Spleen (tissue), 11 donors: ENCODE data around the gene MATN1. TPM values are rescaled to one million over a fixed set of nuclear protein-coding genes. Genes with fewer than 3 reads are reported as not detected.

Experiments used
- DNase-seq: peaks from one replicate; pipeline ENCODE4 v3.0.0-alpha.2; 2020
- H3K27ac ChIP-seq, 8 donors: fragments of 200-600 bp; sonication (generic) in 7 of 8; 1 replicate in 4 of 8; 2 replicates in 4 of 8; pipeline versions ENCODE4 v1.5.0 to v1.8.0; 2016 to 2021; ENCODE audit warnings: inconsistent platforms in 4 of 8, mild to moderate bottlenecking in 4 of 8, moderate library complexity in 1 of 8
- H3K27me3 ChIP-seq, 7 donors: fragments of 200-600 bp; sonication (generic) in 6 of 7; replicated peaks in 1 of 7; 1 replicate in 4 of 7; 2 replicates in 3 of 7; pipeline versions ENCODE4 v1.5.0 to v1.8.0; 2016 to 2021; ENCODE audit warnings: inconsistent platforms in 3 of 7, mild to moderate bottlenecking in 1 of 7
- H3K36me3 ChIP-seq, 6 donors: fragments of 200-600 bp; sonication (generic) in 5 of 6; 1 replicate in 4 of 6; 2 replicates in 2 of 6; pipeline versions ENCODE4 v1.5.0 to v1.8.0; 2016 to 2021; ENCODE audit warnings: inconsistent platforms in 2 of 6
- H3K4me1 ChIP-seq, 6 donors: fragments of 200-600 bp; sonication (generic) in 5 of 6; 1 replicate in 3 of 6; 2 replicates in 3 of 6; pipeline versions ENCODE4 v1.5.0 to v1.8.0; 2016 to 2021; ENCODE audit warnings: inconsistent platforms in 3 of 6
- H3K4me3 ChIP-seq, 8 donors: fragments of 200-600 bp; sonication (generic) in 7 of 8; 1 replicate in 4 of 8; 2 replicates in 4 of 8; pipeline versions ENCODE4 v1.5.0 to v1.8.0; 2016 to 2021; ENCODE audit warnings: inconsistent platforms in 4 of 8, mild to moderate bottlenecking in 4 of 8, moderate library complexity in 2 of 8
- H3K9me3 ChIP-seq, 8 donors: fragments of 200-600 bp; sonication (generic) in 7 of 8; 1 replicate in 4 of 8; 2 replicates in 4 of 8; pipeline versions ENCODE4 v1.5.0 to v1.8.0; 2016 to 2021; ENCODE audit warnings: inconsistent platforms in 4 of 8
- POLR2A ChIP-seq, 3 donors: fragments of 450-650 bp; IDR thresholded peaks; one replicate each; pipeline ENCODE4 v1.5.1; 2017; ENCODE audit warnings: antibody characterized with exemption in 3 of 3, mild to moderate bottlenecking in 1 of 3
- POLR2AphosphoS5 ChIP-seq, 3 donors: sonication (generic); formaldehyde crosslinking; IDR thresholded peaks; one replicate each; pipeline ENCODE4 v1.5.1; 2017; ENCODE audit warnings: antibody characterized with exemption in 3 of 3
- WGBS, 5 donors: extraction: QIAGEN DNeasy Blood & Tissue Kit in 3 of 5; methylation state at CpG; one replicate each; pipeline versions ENCODE4 v1.1.5 to v1.1.7; 2013 to 2018; 5-methylcytosine and 5-hydroxymethylcytosine counted together
- intact Hi-C: fragments of 100-400 bp; cut with DNase I; formaldehyde crosslinking; loops from one replicate; pipeline ENCODE4 v1.15.0; 2023; ENCODE audit warnings: low total_unique reads
- polyA plus RNA-seq, 3 donors: library from polyadenylated mRNA; stranded (reverse); fragments of 200-250 nt; gene quantifications; one replicate each; pipeline ENCODE4 v1.2.1, GENCODE V29; 2013
- total RNA-seq, 7 donors: library from RNA; depleted of rRNA in 3 of 7; stranded (reverse); fragments of >200 nt in 3 of 7; fragmentation: NEBNext Ultra II Directional in 4 of 7; extraction: Animal tissue kit (Norgen Biotek cat#: 25700) in 4 of 7; gene quantifications; one replicate each; pipeline versions ENCODE4 v1.1.0 to v1.2.1, GENCODE V29; 2016 to 2021
- TF ChIP-seq, protein P1 (sequence below), 11 experiments: fragments of 200-600 bp in 7 of 11; fragments of 450-650 bp in 4 of 11; sonication (generic) in 4 of 11; IDR thresholded peaks in 8 of 11; conservative IDR thresholded peaks in 3 of 11; 1 replicate in 7 of 11; 2 replicates in 4 of 11; pipeline versions ENCODE4 v1.4.0 to v1.8.0; 2016 to 2021; ENCODE audit warnings: antibody characterized with exemption in 11 of 11, inconsistent platforms in 4 of 11, mild to moderate bottlenecking in 1 of 11
- donor health status: healthy with polysubstance abuse.
- donor health status: DM: no; HTN: no; CAD: no; lungs with moderate emphysema.
- donor health status: DM: no; HTN: no; CAD: no.
- donor health status: Bipolar disorder and iron deficiency.
- donor health status: healthy.
- donor health status: DM: no; HTN: no; CAD: no.
- donor health status: DM: yes; HTN: yes; CAD: no.

The MATN1 gene
- total and polyA plus RNA-seq, 10 donors, result 0.04 to 1.1 (median 0.54) TPM; not detected in 1

DNA sequence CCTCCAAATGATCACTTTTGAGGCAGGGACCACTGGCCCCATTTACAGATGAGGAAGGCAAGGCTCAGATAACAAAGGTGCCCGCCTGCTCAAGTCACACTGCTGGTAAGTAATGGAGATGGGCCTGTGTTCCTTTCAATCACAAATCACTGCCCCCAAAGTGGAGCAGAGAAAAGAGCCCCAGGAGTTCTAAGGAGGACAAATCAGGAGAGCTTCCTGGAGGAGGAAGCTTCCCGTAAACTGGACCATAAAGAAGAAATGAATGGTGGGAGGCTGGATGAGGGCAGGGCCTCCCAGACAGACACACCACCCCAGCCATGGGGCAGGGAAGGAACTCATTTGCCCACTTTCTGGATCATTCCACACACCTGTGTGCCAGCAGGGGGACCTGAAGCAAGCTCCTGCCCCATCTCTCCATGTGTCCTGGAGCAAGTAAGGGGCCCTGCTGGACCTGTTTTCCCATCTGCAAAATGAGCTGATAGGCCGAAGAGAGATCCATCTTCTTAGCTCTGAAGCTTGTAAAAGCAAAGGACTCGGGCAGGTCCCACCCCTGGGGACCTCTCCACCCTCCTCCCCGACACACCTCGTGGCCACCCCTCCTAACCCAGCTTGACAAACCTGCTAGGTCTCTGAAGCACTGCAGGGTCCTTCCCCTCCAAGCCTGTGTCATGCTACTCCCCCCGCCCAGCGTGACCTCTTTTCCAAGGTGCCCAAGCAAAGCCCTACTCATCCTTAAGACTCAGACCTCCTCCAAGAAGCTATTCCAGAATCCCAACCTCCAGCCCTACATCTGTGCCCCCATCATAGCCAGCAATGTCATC lies 28.7 kb upstream of the MATN1 start:
- Histone ChIP-seq H3K27ac (peak overlapping the region; percentile 88 to 99 (median 96)), H3K4me1 (peaks cover 72 to 100% (median 97%) of the 10 kb centered on the region in 6 donors), H3K36me3 (peaks cover 0 to 77% (median 6%) of the 10 kb centered on the region in 6 donors), H3K27me3 (no peaks in the 10 kb centered on the region), H3K9me3 (no peaks in the 10 kb centered on the region), H3K4me3 (peak overlapping the region in 5 of 8 donors; percentile 6 to 80 (median 13))
- WGBS, 5 donors, result 64 to 85% (median 74%) methylated on average over 7 to 8 of the region's 8 CpGs
- DNase-seq, result peak; percentile 79
- intact Hi-C loops, result no loop called here
- TF ChIP-seq POLR2A (IDR thresholded peaks at IDR 0.05), result no peak
- TF ChIP-seq, protein P1, sequence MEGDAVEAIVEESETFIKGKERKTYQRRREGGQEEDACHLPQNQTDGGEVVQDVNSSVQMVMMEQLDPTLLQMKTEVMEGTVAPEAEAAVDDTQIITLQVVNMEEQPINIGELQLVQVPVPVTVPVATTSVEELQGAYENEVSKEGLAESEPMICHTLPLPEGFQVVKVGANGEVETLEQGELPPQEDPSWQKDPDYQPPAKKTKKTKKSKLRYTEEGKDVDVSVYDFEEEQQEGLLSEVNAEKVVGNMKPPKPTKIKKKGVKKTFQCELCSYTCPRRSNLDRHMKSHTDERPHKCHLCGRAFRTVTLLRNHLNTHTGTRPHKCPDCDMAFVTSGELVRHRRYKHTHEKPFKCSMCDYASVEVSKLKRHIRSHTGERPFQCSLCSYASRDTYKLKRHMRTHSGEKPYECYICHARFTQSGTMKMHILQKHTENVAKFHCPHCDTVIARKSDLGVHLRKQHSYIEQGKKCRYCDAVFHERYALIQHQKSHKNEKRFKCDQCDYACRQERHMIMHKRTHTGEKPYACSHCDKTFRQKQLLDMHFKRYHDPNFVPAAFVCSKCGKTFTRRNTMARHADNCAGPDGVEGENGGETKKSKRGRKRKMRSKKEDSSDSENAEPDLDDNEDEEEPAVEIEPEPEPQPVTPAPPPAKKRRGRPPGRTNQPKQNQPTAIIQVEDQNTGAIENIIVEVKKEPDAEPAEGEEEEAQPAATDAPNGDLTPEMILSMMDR (IDR thresholded peaks at IDR 0.05 in 8 of 11, conservative IDR thresholded peaks at IDR 0.05 in 3 of 11), result no peak
- peak; percentile 25 to 84 (median 60) for TF ChIP-seq POLR2AphosphoS5 (IDR thresholded peaks at IDR 0.05)

DNA sequence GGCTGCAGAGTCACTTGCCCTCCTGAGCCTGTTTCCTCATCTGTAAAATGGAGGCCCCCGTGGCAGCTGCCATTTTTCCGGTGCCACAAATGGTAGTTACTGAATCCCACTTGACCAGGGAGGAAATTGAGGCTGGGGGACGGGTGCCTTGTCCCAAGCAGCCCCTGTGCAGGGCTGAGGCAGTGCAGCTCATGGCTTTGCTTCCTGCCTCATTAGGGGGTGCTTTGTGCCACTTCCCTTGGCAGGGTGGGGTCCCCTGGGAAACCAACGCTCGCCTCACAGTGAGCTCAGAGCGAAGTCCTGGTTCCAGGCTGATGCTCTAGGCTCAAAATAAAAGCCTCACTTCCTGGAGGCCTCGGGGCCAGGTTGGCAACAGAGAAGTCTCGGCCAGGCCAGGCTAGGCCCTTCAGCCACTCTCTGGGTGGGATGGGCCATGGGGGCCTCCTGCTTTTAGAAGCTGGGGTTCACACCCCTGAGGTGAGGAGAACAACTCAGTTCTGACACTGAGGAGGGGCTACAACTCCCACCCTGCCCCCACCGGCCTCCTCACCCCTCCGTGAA lies 27.4 kb upstream of the MATN1 start:
- TF ChIP-seq POLR2A (IDR thresholded peaks at IDR 0.05), result peak; percentile 42 to 71 (median 53)
- peak; percentile 87 to 98 (median 92) for TF ChIP-seq POLR2AphosphoS5 (IDR thresholded peaks at IDR 0.05)
- TF ChIP-seq, protein P1 (IDR thresholded peaks at IDR 0.05 in 8 of 11, conservative IDR thresholded peaks at IDR 0.05 in 3 of 11), result no peak
- intact Hi-C loops, result no loop called here
- Histone ChIP-seq H3K4me3 (peak overlapping the region in 6 of 8 donors; percentile 4 to 80 (median 10)), H3K4me1 (peaks cover 84 to 100% (median 100%) of the 10 kb centered on the region in 6 donors), H3K27ac (peak overlapping the region; percentile 88 to 99 (median 96)), H3K36me3 (peaks cover 0 to 84% (median 6%) of the 10 kb centered on the region in 6 donors), H3K9me3 (no peaks in the 10 kb centered on the region), H3K27me3 (no peaks in the 10 kb centered on the region)
- WGBS, 5 donors, result 23 to 41% (median 28%) methylated on average over 8 to 10 of the region's 10 CpGs
- peak; percentile 94 for DNase-seq

DNA sequence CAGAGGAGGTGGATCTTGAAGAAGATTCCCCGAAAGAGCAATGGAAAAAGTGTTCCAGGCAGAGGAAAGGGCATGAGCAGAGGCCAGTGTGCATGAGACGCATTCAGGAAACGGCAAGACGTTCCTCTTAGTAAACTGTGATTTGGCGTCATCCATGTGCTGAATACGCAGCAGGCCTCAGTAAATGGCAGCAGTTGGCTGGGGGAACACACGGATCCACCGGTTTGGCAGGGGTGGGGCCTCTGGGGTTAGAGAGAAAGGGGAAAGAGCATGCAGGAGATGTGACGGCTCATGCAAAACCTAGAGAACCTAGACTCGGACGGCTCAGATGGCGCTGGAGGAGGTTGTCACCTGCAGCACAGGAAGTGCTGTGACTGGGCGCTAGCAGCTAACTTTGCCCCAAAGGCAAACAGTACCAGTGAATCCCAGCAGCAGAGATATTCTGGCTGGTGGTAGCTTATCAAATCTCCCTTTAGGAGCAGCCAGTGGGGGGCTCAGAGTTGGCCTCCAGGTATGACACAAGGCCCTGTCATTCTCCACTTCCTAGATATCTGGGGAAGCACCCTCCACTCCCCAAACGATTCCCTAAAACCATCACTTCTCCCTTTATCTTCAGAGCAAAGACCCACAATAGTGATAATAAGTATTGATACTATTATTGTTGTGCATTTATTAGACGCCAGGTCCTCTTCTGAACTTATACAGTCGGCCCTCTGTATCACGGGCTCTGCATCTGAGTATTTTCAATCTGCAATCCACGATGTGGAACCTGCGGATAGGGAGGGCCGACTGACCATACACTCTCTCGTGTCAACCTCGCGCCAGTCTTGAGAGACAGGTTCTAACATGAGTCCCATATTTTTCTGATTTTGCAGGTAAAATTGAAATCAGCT lies 26.6 kb upstream of the MATN1 start:
- Histone ChIP-seq H3K27me3 (no peaks in the 10 kb centered on the region), H3K9me3 (no peaks in the 10 kb centered on the region), H3K36me3 (peaks cover 0 to 83% (median 6%) of the 10 kb centered on the region in 6 donors), H3K4me1 (peaks cover 89 to 100% (median 100%) of the 10 kb centered on the region in 6 donors), H3K27ac (peak overlapping the region; percentile 88 to 99 (median 96)), H3K4me3 (peak overlapping the region in 5 of 8 donors; percentile 2 to 80 (median 9))
- intact Hi-C loops, result no loop called here
- peak; percentile 92 for DNase-seq
- TF ChIP-seq POLR2AphosphoS5 (IDR thresholded peaks at IDR 0.05) (peak; percentile 45 to 98 (median 91)), POLR2A (IDR thresholded peaks at IDR 0.05) (peak in 1 of 3 donors; percentile 62)
- TF ChIP-seq, protein P1 (IDR thresholded peaks at IDR 0.05 in 8 of 11, conservative IDR thresholded peaks at IDR 0.05 in 3 of 11), result no peak
- 44 to 52% (median 47%) methylated on average over 23 of the region's 23 CpGs for WGBS, 5 donors
